Measurements from ENCODE around the gene CSNK1A1.

Gene CSNK1A1

GRCh38 chr5:149526845-149527590 lies 24.2 kb downstream of the CSNK1A1 start:
- no peak for TF ChIP-seq POU6F1 (CRISPR knock-in tag; IDR thresholded peaks at IDR 0.05; ENCODE audit: borderline replicate concordance, low read depth)
- no peak for TF ChIP-seq BACH2 (CRISPR knock-in tag; IDR thresholded peaks at IDR 0.05; ENCODE audit: borderline replicate concordance)
- no peak for TF ChIP-seq ESRRG (CRISPR knock-in tag; IDR thresholded peaks at IDR 0.05)
- no peak for TF ChIP-seq CREB5 (CRISPR knock-in tag; IDR thresholded peaks at IDR 0.05; ENCODE audit: low read depth)
- no peak for TF ChIP-seq ZNF8 (CRISPR knock-in tag; IDR thresholded peaks at IDR 0.05)
- no peak for TF ChIP-seq GLIS3 (CRISPR knock-in tag; IDR thresholded peaks at IDR 0.05)
- no peak for TF ChIP-seq PATZ1 (CRISPR knock-in tag; IDR thresholded peaks at IDR 0.05; ENCODE audit: borderline replicate concordance)
- no peak for TF ChIP-seq OSR1 (CRISPR knock-in tag; IDR thresholded peaks at IDR 0.05)
- TF ChIP-seq ZC3H10 (CRISPR knock-in tag; IDR thresholded peaks at IDR 0.05): no peak
- no peak for TF ChIP-seq ARNTL (CRISPR knock-in tag; IDR thresholded peaks at IDR 0.05; ENCODE audit: borderline replicate concordance, low read depth)
- no peak for TF ChIP-seq RARB (CRISPR knock-in tag; IDR thresholded peaks at IDR 0.05)
- no peak for TF ChIP-seq ISL1 (CRISPR knock-in tag; IDR thresholded peaks at IDR 0.05)
- no peak for TF ChIP-seq TCF4 (CRISPR knock-in tag; IDR thresholded peaks at IDR 0.05; ENCODE audit: borderline replicate concordance)
- TF ChIP-seq PPARA (CRISPR knock-in tag; IDR thresholded peaks at IDR 0.05; ENCODE audit: borderline replicate concordance): no peak

GRCh38 chr5:149521739-149522685 lies 29.2 kb downstream of the CSNK1A1 start:
- no peak for ATAC-seq
- TF ChIP-seq ZFP30 (CRISPR knock-in tag; IDR thresholded peaks at IDR 0.05) (no peak), PATZ1 (CRISPR knock-in tag; IDR thresholded peaks at IDR 0.05; ENCODE audit: borderline replicate concordance) (no peak), ZNF565 (CRISPR knock-in tag; conservative IDR thresholded peaks at IDR 0.05; ENCODE audit: low read depth) (no peak), ISL1 (CRISPR knock-in tag; IDR thresholded peaks at IDR 0.05) (no peak), BACH2 (CRISPR knock-in tag; IDR thresholded peaks at IDR 0.05; ENCODE audit: borderline replicate concordance) (no peak), ARNTL (CRISPR knock-in tag; IDR thresholded peaks at IDR 0.05; ENCODE audit: borderline replicate concordance, low read depth) (no peak), ZNF70 (CRISPR knock-in tag; IDR thresholded peaks at IDR 0.05) (no peak), CREB5 (CRISPR knock-in tag; IDR thresholded peaks at IDR 0.05; ENCODE audit: low read depth) (no peak), OSR1 (CRISPR knock-in tag; IDR thresholded peaks at IDR 0.05) (no peak), ZNF8 (CRISPR knock-in tag; IDR thresholded peaks at IDR 0.05) (no peak), POU6F1 (CRISPR knock-in tag; IDR thresholded peaks at IDR 0.05; ENCODE audit: borderline replicate concordance, low read depth) (no peak), PPARA (CRISPR knock-in tag; IDR thresholded peaks at IDR 0.05; ENCODE audit: borderline replicate concordance) (no peak), CSDC2 (CRISPR knock-in tag; IDR thresholded peaks at IDR 0.05) (no peak), ZFP3 (CRISPR knock-in tag; IDR thresholded peaks at IDR 0.05) (no peak), TOX (CRISPR knock-in tag; IDR thresholded peaks at IDR 0.05; ENCODE audit: borderline replicate concordance) (no peak), RARB (CRISPR knock-in tag; IDR thresholded peaks at IDR 0.05) (no peak)

More at GRCh38 chr5:149526845-149527590, 24.2 kb downstream of the CSNK1A1 start:
- no peak for ATAC-seq
